Esophagus muscularis mucosa (tissue), 4 donors: ENCODE results near the gene UBE2Z. TPM values are rescaled to one million over a fixed set of nuclear protein-coding genes. Genes with fewer than 3 reads are reported as not detected.

Experiments
- DNase-seq: peaks from one replicate; pipeline ENCODE4 v3.0.0-alpha.2; 2017; ENCODE audit errors: extremely low spot score
- H3K27ac ChIP-seq, 4 donors: fragments of 200-600 bp; sonication (generic); replicated peaks in 1 of 4; 1 replicate in 3 of 4; 2 replicates in 1 of 4; pipeline ENCODE4 v1.5.1; 2016 to 2019; ENCODE audit warnings: mild to moderate bottlenecking in 1 of 4
- H3K27me3 ChIP-seq, 4 donors: fragments of 200-600 bp; sonication (generic); one replicate each; pipeline versions ENCODE4 v1.5.1 to v1.6.0; 2016 to 2019
- H3K36me3 ChIP-seq, 4 donors: fragments of 200-600 bp; sonication (generic); one replicate each; pipeline ENCODE4 v1.5.1; 2016 to 2019
- H3K4me1 ChIP-seq, 4 donors: fragments of 200-600 bp; sonication (generic); one replicate each; pipeline ENCODE4 v1.5.1; 2016 to 2019
- H3K4me3 ChIP-seq, 4 donors: fragments of 200-600 bp; sonication (generic); 1 replicate in 2 of 4; 2 replicates in 2 of 4; pipeline ENCODE4 v1.5.1; 2016 to 2019; ENCODE audit warnings: mild to moderate bottlenecking in 4 of 4, moderate library complexity in 1 of 4
- H3K9me3 ChIP-seq, 4 donors: fragments of 200-600 bp; sonication (generic); 1 replicate in 3 of 4; 2 replicates in 1 of 4; pipeline ENCODE4 v1.5.1; 2016 to 2019
- CTCF ChIP-seq, 3 experiments: fragments of 200-600 bp in 2 of 3; fragments of 450-650 bp in 1 of 3; sonication (generic) in 2 of 3; IDR thresholded peaks; one replicate each; pipeline ENCODE4 v1.5.1; 2017 to 2019; ENCODE audit warnings: antibody characterized with exemption in 3 of 3, mild to moderate bottlenecking in 2 of 3, moderate library complexity in 1 of 3
- EP300 ChIP-seq: sonication (generic); formaldehyde crosslinking; IDR thresholded peaks from one replicate; pipeline ENCODE4 v1.6.1; 2017; ENCODE audit warnings: antibody characterized with exemption
- POLR2A ChIP-seq: fragments of 450-650 bp; IDR thresholded peaks from one replicate; pipeline ENCODE4 v1.6.1; 2017; ENCODE audit warnings: antibody characterized with exemption, moderate library complexity, mild to moderate bottlenecking, low read depth
- POLR2AphosphoS5 ChIP-seq, 2 donors: sonication (generic); formaldehyde crosslinking; IDR thresholded peaks; one replicate each; pipeline ENCODE4 v1.6.1; 2017; ENCODE audit warnings: antibody characterized with exemption in 2 of 2
- WGBS: methylation state at CpG from one replicate; pipeline ENCODE4 v1.1.5; 2018; 5-methylcytosine and 5-hydroxymethylcytosine counted together
- intact Hi-C: fragments of 100-400 bp; cut with DNase I; formaldehyde crosslinking; loops from one replicate; pipeline ENCODE4 v1.15.1; 2023
- small RNA-seq, 3 donors: library from RNA; depleted of rRNA; stranded (forward); fragments of <200 nt; gene quantifications; one replicate each; pipeline ENCODE3, GENCODE V24; 2016
- total RNA-seq, 4 donors: library from RNA; depleted of rRNA; stranded (reverse); fragments of >200 nt; gene quantifications; one replicate each; pipeline versions ENCODE4 v1.1.0 to v1.2.1, GENCODE V29; 2016

Gene UBE2Z
- total RNA-seq, 4 donors from 2014 or later = 46.4 to 76.4 (median 62.9) TPM

GRCh38 chr17:48972749-48973097 is 64.5 kb downstream of the UBE2Z start:
- no peaks in the 10 kb centered on the region for H3K36me3 ChIP-seq
- H3K27me3 ChIP-seq = peaks cover 0 to 87% (median 0%) of the 10 kb centered on the region in 4 donors
- no peak overlapping the region for H3K4me3 ChIP-seq
- H3K9me3 ChIP-seq = no peaks in the 10 kb centered on the region
- 69% methylated on average over 7 of the region's 7 CpGs for WGBS
- H3K4me1 ChIP-seq = peaks cover 0 to 10% (median 9%) of the 10 kb centered on the region in 4 donors
- H3K27ac ChIP-seq = no peak overlapping the region
- intact Hi-C loops = no loop called here
- no peak for DNase-seq
- TF ChIP-seq POLR2A = no peak
- TF ChIP-seq POLR2AphosphoS5 (IDR thresholded peaks at IDR 0.05) = no peak
- no peak for TF ChIP-seq CTCF (IDR thresholded peaks at IDR 0.05)
- no peak for TF ChIP-seq EP300

DNA sequence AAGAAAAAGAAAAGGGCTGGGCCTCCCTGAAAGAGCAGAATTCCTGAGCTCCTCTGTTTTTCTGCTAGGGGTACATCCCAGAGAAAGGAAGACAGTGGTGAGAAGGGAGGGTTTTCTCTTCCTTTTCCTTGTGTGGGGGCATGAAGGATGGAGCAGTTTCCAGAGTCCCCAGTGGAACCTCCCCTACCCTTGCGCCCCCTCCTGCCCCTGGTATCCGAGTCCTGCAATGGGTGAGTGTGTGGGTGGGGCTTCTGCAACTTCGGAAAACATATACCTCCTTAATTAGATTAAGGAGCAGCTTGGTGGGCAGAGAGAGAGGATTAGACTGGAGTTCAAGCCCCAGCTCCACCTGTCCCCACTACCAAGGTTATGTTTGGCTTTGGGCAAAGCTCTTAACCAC is 65.6 kb downstream of the UBE2Z start:
- 52% methylated on average over 3 of the region's 3 CpGs for WGBS
- H3K27me3 ChIP-seq = peaks cover 0 to 80% (median 0%) of the 10 kb centered on the region in 4 donors

More for the DNA sequence above, 65.6 kb downstream of the UBE2Z start:
- Histone ChIP-seq H3K4me3 (no peak overlapping the region), H3K4me1 (peaks cover 0 to 10% (median 9%) of the 10 kb centered on the region in 4 donors), H3K27ac (no peak overlapping the region), H3K36me3 (no peaks in the 10 kb centered on the region), H3K9me3 (no peaks in the 10 kb centered on the region)
- no peak for DNase-seq
- TF ChIP-seq POLR2A (no peak), CTCF (IDR thresholded peaks at IDR 0.05) (no peak), POLR2AphosphoS5 (IDR thresholded peaks at IDR 0.05) (no peak), EP300 (no peak)
- intact Hi-C loops = no loop called here

Small RNAs within 50 kb of the gene (small RNA-seq; reads per million reads assigned to genes)
- gene AC068531.1 (0 reads per million in 3 donors), gene RF00263 (0 reads per million in 3 donors), gene RF01210 (0 reads per million in 3 donors), gene RNU1-42P (0 to 0.08 (median 0) reads per million in 3 donors)

Other genes starting within 250 kb of the UBE2Z start
- not detected for gene PRAC1, start 185.9 kb upstream of the UBE2Z start, total RNA-seq
- gene PRAC2, start 185.2 kb upstream of the UBE2Z start, total RNA-seq = not detected
- not detected for gene HOXB13, start 179.7 kb upstream of the UBE2Z start, total RNA-seq
- 1 to 10 TPM in 1 of 4 donors, under 1 TPM in 2, not detected in 1; under 0.01 to 1.1 (median 0.29) TPM for gene TTLL6, start 91.2 kb upstream of the UBE2Z start, total RNA-seq
- gene CALCOCO2, start 77.4 kb upstream of the UBE2Z start, total RNA-seq = 100 to 1,000 TPM; 157 to 210 (median 183) TPM
- gene ATP5MC1, start 15.6 kb upstream of the UBE2Z start, total RNA-seq = 10 to 100 TPM; 62.5 to 93.9 (median 72.9) TPM
- 10 to 100 TPM; 80.6 to 97.1 (median 92.3) TPM for gene SNF8, start 36.4 kb downstream of the UBE2Z start, total RNA-seq
- gene GIP, start 60.2 kb downstream of the UBE2Z start, total RNA-seq = not detected
- gene IGF2BP1, start 89.0 kb downstream of the UBE2Z start, total RNA-seq = not detected
- gene B4GALNT2, start 224.4 kb downstream of the UBE2Z start, total RNA-seq = not detected